ENCODE data around the gene SND1.

SND1 gene

GRCh38 chr7:127816354-127817190 lies 164.6 kb downstream of the SND1 start:
- H3K36me3 ChIP-seq (ENCODE audit: control insufficient read depth, low read length) = peaks cover 33% of the 10 kb centered on the region
- peaks cover 4% of the 10 kb centered on the region; the same call in 1 of the 2 replicates for H3K4me1 ChIP-seq (ENCODE audit: control insufficient read depth, low read length)
- TF ChIP-seq CTCF (IDR thresholded peaks at IDR 0.05; ENCODE audit: low read depth, low read length, poor library complexity, severe bottlenecking) = no peak
- no peak for TF ChIP-seq EZH2phosphoT487 (IDR thresholded peaks at IDR 0.05; ENCODE audit: borderline replicate concordance, low read length)
- no peaks in the 10 kb centered on the region for H3K9me3 ChIP-seq (ENCODE audit: control insufficient read depth, insufficient read depth, low read length)
- peaks cover 6% of the 10 kb centered on the region for H4K20me1 ChIP-seq (ENCODE audit: control insufficient read depth, insufficient read depth, low read depth, low read length)
- no peak overlapping the region for H3K4me3 ChIP-seq (ENCODE audit: low read length)
- peaks cover 70% of the 10 kb centered on the region for H3K79me2 ChIP-seq (ENCODE audit: control insufficient read depth, low read length)
- no peak overlapping the region for H3K27ac ChIP-seq (ENCODE audit: low read depth, low read length)
- H3F3A ChIP-seq (ENCODE audit: control insufficient read depth, insufficient read depth) = no peaks in the 10 kb centered on the region
- no peaks in the 10 kb centered on the region for H3K27me3 ChIP-seq (ENCODE audit: control insufficient read depth, low read length)
- no peak overlapping the region for H3K4me2 ChIP-seq (ENCODE audit: low read length)
- no peaks in the 10 kb centered on the region for H3K9me2 ChIP-seq (replicated peaks; ENCODE audit: control insufficient read depth, low read length)

GRCh38 chr7:127817466-127817865 lies 165.5 kb downstream of the SND1 start:
- Histone ChIP-seq H3K9me3 (ENCODE audit: control insufficient read depth, insufficient read depth, low read length) (no peaks in the 10 kb centered on the region), H3F3A (ENCODE audit: control insufficient read depth, insufficient read depth) (no peaks in the 10 kb centered on the region), H3K4me2 (ENCODE audit: low read length) (no peak overlapping the region), H3K27me3 (ENCODE audit: control insufficient read depth, low read length) (no peaks in the 10 kb centered on the region), H3K36me3 (ENCODE audit: control insufficient read depth, low read length) (peaks cover 29% of the 10 kb centered on the region), H3K9me2 (replicated peaks; ENCODE audit: control insufficient read depth, low read length) (no peaks in the 10 kb centered on the region), H4K20me1 (ENCODE audit: control insufficient read depth, insufficient read depth, low read depth, low read length) (peaks cover 6% of the 10 kb centered on the region), H3K4me3 (ENCODE audit: low read length) (no peak overlapping the region), H3K79me2 (ENCODE audit: control insufficient read depth, low read length) (peaks cover 62% of the 10 kb centered on the region), H3K4me1 (ENCODE audit: control insufficient read depth, low read length) (peaks cover 6% of the 10 kb centered on the region), H3K27ac (ENCODE audit: low read depth, low read length) (no peak overlapping the region)
- TF ChIP-seq CTCF (IDR thresholded peaks at IDR 0.05; ENCODE audit: low read depth, low read length, poor library complexity, severe bottlenecking) (no peak), EZH2phosphoT487 (IDR thresholded peaks at IDR 0.05; ENCODE audit: borderline replicate concordance, low read length) (no peak)

- TF ChIP-seq CTCF (IDR thresholded peaks at IDR 0.05; ENCODE audit: low read depth, low read length, poor library complexity, severe bottlenecking) (no peak), EZH2phosphoT487 (IDR thresholded peaks at IDR 0.05; ENCODE audit: borderline replicate concordance, low read length) (no peak)
These were observed 166.3 kb downstream of the SND1 start for GRCh38 chr7:127818306-127818705.

More at GRCh38 chr7:127818306-127818705, 166.3 kb downstream of the SND1 start:
- H3K36me3 ChIP-seq (ENCODE audit: control insufficient read depth, low read length) = peaks cover 21% of the 10 kb centered on the region
- H3K9me3 ChIP-seq (ENCODE audit: control insufficient read depth, insufficient read depth, low read length) = no peaks in the 10 kb centered on the region
- no peaks in the 10 kb centered on the region for H3K9me2 ChIP-seq (replicated peaks; ENCODE audit: control insufficient read depth, low read length)
- no peak overlapping the region for H3K4me3 ChIP-seq (ENCODE audit: low read length)
- H3K79me2 ChIP-seq (ENCODE audit: control insufficient read depth, low read length) = peaks cover 53% of the 10 kb centered on the region
- peaks cover 6% of the 10 kb centered on the region for H4K20me1 ChIP-seq (ENCODE audit: control insufficient read depth, insufficient read depth, low read depth, low read length)
- no peaks in the 10 kb centered on the region for H3K27me3 ChIP-seq (ENCODE audit: control insufficient read depth, low read length)
- no peak overlapping the region for H3K27ac ChIP-seq (ENCODE audit: low read depth, low read length)
- H3K4me1 ChIP-seq (ENCODE audit: control insufficient read depth, low read length) = peaks cover 14% of the 10 kb centered on the region
- H3F3A ChIP-seq (ENCODE audit: control insufficient read depth, insufficient read depth) = no peaks in the 10 kb centered on the region
- no peak overlapping the region for H3K4me2 ChIP-seq (ENCODE audit: low read length)
